Measurements from ENCODE around the gene TMEM151B. TPM values are rescaled to one million over a fixed set of nuclear protein-coding genes. Genes with fewer than 3 reads are reported as not detected.

The TMEM151B gene
- total RNA-seq, 1 experiment from 2014 or later = not detected

DNA sequence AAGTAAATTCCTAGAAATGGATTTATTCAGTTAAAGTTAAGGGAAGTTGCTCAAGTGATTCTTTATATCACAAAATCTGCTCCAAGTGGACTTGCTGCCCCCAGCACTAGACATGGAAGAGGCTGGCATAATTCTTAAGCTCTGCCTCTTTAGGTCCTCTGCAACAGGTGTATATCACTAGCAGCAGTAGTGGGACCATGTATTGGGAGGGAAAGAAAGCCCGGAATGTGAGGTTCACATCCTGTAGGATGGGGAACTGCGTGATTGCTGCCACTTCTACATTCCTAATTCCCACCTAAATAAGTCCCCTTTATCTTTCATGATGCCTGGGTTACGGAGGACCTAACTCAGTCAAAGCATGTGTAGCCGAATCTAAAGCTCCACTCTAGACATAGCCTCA, 85.4 kb downstream of the TMEM151B start:
- Histone ChIP-seq H3K4me1 (replicated peaks) (no peaks in the 10 kb centered on the region), H3K4me3 (no peak overlapping the region), H3K36me3 (no peaks in the 10 kb centered on the region), H3K9me3 (replicated peaks) (no peaks in the 10 kb centered on the region), H3K27ac (no peak overlapping the region), H3K27me3 (replicated peaks) (peaks cover 9% of the 10 kb centered on the region)
- DNase-seq (ENCODE audit: low read depth in 1 of 2, low spot score in 2 of 2) = peak in 1 of 2 experiments; percentile 12

DNA sequence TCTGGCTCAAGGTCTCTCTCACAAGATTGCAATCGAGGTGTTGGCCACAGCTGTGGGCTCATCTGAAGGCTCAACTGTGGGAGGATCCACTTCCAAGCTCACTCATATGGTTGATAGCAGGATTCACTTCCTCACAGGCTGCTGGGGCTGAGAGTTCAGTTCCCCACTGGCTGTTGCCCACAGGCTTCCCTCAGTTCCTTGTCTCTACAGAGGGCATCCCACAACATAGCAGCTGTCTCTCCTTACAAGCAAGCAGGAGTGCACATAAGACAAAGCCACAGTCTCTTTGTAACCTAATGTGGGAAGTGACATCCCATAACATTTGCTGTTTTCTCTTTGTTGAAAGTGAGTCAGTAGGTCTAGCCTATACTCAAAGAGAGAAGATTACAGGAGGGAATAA, 86.2 kb downstream of the TMEM151B start:
- DNase-seq (ENCODE audit: low read depth in 1 of 2, low spot score in 2 of 2) = peak in 1 of 2 experiments; percentile 14
- Histone ChIP-seq H3K4me3 (no peak overlapping the region), H3K27ac (no peak overlapping the region), H3K27me3 (replicated peaks) (peaks cover 12% of the 10 kb centered on the region), H3K9me3 (replicated peaks) (no peaks in the 10 kb centered on the region), H3K4me1 (replicated peaks) (no peaks in the 10 kb centered on the region), H3K36me3 (no peaks in the 10 kb centered on the region)

Other genes starting within 250 kb of the TMEM151B start
- 67.0 and 69.4 TPM in 2 replicates for gene MRPL14, start 143.0 kb upstream of the TMEM151B start, total RNA-seq (2014; rRNA removed; shearing (Covaris generic))
- gene TMEM63B, start 142.9 kb upstream of the TMEM151B start, total RNA-seq (2014; rRNA removed; shearing (Covaris generic)) = 7.1 and 12.7 TPM in 2 replicates
- gene CAPN11, start 111.6 kb upstream of the TMEM151B start, total RNA-seq (2014; rRNA removed; shearing (Covaris generic)) = not detected in 2 replicates
- 0.53 TPM in 1 of 2 replicates, not detected in the other for gene MYMX, start 53.5 kb upstream of the TMEM151B start, total RNA-seq (2014; rRNA removed; shearing (Covaris generic))
- gene SLC29A1, start 46.9 kb upstream of the TMEM151B start, total RNA-seq (2014; rRNA removed; shearing (Covaris generic)) = 6.7 and 11.0 TPM in 2 replicates
- 1,415 and 1,548 TPM in 2 replicates for gene HSP90AB1, start 23.3 kb upstream of the TMEM151B start, total RNA-seq (2014; rRNA removed; shearing (Covaris generic))
- 89.9 and 107 TPM in 2 replicates for gene SLC35B2, start 12.9 kb upstream of the TMEM151B start, total RNA-seq (2014; rRNA removed; shearing (Covaris generic))
- 17.6 and 37.6 TPM in 2 replicates for gene NFKBIE, start 4.9 kb upstream of the TMEM151B start, total RNA-seq (2014; rRNA removed; shearing (Covaris generic))
- gene AARS2, start 42.9 kb downstream of the TMEM151B start, total RNA-seq (2014; rRNA removed; shearing (Covaris generic)) = 11.4 and 12.1 TPM in 2 replicates
- not detected in 2 replicates for gene SPATS1, start 72.2 kb downstream of the TMEM151B start, total RNA-seq (2014; rRNA removed; shearing (Covaris generic))
- gene CDC5L, start 117.3 kb downstream of the TMEM151B start, total RNA-seq (2014; rRNA removed; shearing (Covaris generic)) = 38.0 and 41.2 TPM in 2 replicates

All from SJSA1 (cell line).